Measurements from ENCODE around the gene IL34.

DNA sequence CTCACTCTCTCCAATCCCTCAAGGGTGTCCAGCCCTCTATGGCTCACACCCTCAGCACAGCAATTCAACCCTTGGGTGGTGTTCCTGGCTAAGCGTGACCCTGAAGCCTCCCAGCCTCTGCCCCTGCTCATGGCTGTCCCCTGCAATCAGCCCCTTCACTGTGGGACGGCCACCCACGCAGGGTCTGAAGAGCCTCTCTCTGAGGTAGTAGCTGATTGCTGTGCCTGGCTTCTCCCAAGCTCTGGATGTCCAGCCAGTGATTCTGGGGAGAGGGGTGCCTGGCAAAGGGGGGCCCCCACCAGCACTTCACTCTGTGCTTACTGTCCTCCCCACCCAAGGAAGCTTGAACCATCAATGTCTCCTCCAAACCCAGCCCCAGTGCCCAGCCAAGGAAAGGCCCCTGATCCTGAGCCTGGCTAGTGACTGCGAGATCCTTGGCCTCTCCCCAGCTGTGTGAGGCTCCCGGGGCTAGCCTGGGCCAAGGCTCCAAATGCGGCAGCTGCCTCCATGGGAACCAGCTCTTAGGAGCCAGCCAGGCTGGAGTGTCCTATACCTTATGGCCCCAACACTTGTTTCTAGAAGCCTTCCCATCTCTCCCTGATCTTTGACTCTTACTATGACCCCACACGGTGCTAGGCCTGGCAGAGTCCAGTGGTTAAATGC, 29.6 kb downstream of the IL34 start:
- no peak for TF ChIP-seq POLR2A (IDR thresholded peaks at IDR 0.05)
- TF ChIP-seq, protein P1, sequence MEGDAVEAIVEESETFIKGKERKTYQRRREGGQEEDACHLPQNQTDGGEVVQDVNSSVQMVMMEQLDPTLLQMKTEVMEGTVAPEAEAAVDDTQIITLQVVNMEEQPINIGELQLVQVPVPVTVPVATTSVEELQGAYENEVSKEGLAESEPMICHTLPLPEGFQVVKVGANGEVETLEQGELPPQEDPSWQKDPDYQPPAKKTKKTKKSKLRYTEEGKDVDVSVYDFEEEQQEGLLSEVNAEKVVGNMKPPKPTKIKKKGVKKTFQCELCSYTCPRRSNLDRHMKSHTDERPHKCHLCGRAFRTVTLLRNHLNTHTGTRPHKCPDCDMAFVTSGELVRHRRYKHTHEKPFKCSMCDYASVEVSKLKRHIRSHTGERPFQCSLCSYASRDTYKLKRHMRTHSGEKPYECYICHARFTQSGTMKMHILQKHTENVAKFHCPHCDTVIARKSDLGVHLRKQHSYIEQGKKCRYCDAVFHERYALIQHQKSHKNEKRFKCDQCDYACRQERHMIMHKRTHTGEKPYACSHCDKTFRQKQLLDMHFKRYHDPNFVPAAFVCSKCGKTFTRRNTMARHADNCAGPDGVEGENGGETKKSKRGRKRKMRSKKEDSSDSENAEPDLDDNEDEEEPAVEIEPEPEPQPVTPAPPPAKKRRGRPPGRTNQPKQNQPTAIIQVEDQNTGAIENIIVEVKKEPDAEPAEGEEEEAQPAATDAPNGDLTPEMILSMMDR (IDR thresholded peaks at IDR 0.05), result no peak
